GM18508 (cell line): ENCODE data around the gene PROKR2.

ENCODE experiments used
- ATAC-seq: cut with Tn5 transposase; IDR thresholded peaks from one replicate; pipeline ENCODE4 v1.9.1; 2021; ENCODE audit warnings: moderate number of reproducible peaks; ENCODE audit not compliant: insufficient read depth, unreplicated experiment

PROKR2 gene

DNA sequence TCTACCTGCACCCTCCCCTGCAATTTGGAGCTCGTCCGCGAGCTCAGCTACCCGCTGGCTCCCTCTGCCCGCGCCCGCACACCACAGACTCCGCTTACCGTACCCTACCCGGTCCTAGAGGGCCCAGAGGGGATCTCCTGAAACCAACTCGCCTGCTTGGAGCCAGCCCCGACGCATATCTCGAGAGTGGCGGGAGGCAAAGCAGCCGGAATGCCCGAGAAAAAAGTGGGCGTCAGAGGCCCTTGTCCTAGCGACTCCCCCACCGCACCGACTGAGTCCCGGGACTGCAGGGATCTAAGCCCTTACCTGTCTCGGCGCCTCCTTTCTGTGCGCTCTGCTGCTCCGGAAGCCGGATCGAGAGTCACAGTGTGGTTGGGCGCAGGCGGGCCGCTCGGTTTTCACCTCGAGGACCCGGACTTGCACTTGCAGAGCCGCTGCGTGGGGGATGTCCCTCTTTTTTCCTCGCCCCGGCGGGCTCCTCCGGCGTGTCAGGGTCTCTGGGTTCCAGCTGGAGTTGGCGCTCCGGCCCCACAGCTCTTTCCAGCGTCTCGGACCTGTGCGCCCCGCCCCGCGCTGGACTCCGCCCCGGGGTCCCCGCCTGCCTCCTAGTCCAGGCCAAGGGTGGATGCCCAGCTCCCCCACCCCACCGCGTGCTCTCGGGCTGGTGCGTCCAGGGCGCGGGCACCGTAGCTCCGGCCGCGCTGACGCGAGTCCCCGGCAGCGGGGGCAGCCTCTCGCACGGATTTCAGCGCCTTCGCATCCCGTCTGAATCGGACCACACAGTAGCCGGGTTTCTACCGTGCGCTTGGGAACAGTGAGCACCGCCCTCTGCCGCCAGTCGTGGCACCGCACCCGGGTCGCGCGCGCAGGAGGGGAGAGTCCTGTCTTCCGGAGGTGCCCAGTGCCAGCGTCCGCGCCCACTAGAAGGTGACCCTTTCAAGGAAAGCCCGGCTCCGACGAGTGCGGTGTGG lies at the start of gene PROKR2:
TSS of gene PROKR2 (minus strand) at position 767 of the 971 bp plus-strand sequence. CDS start 2,585 bp downstream, outside the sequence.
- no peak for ATAC-seq

- no peak for ATAC-seq
Measured at GRCh38 chr20:5364997-5365597, 48.3 kb upstream of the PROKR2 start.

DNA sequence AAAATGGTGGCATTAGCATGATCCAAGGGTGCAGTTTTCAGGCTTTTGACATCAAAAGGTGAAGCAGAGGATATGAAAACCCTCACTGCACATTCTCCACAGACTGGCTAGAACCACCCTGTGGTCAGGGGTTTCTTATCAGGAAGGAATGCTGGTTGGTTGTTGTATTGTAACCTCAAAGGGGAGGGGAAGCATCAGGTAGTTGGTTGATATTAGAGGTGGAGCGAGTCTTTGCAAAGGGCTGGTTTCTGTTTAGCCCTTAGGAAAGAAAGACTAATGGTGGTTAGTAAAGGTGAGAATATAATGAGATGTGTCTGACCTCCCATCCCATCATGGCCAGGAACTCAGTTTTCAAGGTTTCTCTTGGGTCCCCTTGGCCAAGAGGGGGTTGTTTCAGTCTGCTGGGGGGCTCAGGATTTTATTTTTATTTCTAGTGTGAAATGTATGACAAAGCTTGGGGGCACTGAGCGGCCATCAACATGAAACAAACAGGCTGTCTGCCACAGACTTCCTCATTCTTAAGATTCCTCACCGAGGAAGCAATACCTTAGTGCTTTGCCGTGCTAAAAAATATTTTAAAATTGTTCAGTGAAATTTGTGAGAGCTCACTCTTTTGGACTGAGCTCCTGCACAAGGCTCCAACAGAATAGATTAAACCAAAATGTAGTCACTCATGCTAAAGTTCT lies 47.5 kb upstream of the PROKR2 start:
- ATAC-seq, result no peak

DNA sequence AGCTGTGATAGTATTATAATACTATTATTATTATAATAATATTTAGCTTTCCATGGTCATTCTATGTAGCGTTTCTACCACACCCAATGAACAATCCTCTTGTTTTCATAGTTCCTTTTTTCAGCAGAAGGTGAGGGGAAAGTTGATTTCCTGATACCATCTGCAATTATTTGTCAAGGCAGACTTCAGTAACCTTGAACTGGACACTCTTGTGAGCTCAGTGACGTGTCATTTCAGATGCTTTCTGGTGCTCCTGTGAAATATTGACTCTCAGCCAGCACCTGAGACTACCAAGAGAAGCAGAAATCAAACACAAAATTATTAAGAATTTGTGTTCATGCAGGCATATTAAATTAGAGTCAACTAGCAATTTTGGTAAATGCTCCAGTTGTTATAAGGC lies 46.0 kb upstream of the PROKR2 start:
- no peak for ATAC-seq

- ATAC-seq, result no peak
Measured at GRCh38 chr20:5361176-5361575, 44.4 kb upstream of the PROKR2 start.

- no peak for ATAC-seq
Measured at GRCh38 chr20:5357946-5358345, 41.2 kb upstream of the PROKR2 start.

DNA sequence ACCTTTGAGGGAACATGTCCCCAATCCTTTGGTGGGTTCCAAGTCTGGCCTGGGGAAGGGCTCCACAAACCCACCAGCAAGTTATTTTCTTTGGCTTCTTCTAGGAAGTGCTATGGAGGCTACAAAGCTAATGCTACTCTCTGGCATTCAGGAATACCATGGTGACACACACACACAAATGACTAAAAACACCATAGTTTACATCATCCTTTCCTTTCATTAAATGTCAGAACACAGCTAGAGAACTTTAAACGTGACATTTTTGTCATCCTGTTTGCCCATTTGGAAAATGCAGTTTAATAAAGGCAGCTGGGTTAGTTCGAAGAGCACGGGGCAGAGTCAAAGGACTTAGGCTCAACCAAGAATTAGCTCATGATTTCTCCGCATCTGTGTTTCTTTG lies 40.2 kb upstream of the PROKR2 start:
- ATAC-seq, result no peak

DNA sequence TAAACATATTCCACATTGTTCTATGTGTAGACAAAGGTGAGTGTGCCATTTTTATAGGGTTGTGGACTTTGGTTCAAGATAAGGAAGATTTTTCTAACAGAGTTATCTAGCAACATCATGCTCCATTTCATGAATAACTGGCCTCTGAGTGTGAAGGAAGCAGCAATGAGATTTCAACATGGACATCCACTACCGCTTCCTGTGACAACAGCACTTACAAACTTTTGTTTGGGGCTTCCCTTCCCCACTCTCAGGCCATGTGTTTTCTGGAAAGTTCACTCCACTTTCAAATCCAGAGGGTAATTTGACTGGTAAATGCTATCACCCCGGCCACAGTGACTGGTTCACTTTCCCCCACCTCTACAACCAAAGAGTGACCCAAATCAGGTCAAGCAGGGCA lies 38.1 kb upstream of the PROKR2 start:
- no peak for ATAC-seq

DNA sequence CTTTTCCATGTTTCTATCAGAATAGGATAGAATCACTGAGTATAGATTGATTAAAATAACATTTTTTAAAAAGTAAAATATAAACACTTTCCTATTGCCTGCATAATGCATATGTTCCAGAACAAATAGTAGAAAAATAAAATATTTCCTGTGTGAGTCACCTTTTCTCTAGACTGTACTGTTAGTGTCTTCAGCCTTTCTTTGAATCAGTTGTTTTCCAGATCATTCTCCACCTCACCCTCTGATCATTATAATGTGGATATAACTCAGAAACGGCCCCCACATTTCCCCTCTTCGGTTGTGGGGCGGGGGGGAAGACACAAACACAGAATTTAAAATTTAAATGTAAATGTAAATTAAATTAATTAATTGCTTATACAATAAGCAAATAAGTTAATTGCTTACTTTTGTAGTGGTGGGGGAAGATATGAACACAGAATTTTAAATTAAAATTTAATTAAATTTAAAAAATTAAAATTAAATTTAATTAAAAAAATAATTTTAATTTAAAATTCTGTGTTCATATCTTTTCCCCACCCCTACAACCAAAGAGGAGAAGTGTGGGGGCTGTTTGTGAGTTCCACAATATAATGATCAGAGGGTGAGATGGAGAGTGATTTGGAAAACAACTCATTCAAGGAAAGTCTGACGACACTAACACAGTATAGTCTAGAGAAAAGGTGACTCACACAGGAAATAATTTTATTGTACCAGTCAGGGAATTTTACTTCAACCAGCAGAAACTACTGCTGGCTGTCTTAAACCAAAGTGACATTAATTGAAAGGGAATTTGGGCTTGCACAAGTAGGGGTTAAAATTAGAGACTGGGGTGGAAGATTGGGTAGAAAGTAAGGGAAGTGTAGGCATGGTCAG lies 37.1 kb upstream of the PROKR2 start:
- ATAC-seq, result no peak

GRCh38 chr20:5349448-5349847 lies 32.7 kb upstream of the PROKR2 start:
- ATAC-seq, result no peak

DNA sequence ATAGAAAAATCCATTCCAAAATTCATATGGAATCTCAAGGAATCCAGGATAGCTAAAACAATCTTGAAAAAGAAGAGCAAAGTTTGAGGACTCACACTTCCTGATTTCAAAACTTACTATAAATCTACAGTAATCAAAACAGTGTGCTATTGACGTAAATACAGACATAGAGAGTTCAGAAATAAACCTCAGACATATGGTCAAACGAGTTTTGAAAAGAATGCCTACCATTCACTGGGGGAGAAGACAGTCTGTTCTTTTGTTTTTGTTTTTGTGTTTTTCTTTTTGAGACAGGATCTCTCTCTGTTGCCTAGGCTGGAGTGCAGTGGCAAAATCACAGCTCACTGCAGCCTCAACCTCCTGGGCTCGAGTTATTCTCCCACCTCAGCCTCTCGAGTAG lies 25.3 kb upstream of the PROKR2 start:
- ATAC-seq, result no peak

DNA sequence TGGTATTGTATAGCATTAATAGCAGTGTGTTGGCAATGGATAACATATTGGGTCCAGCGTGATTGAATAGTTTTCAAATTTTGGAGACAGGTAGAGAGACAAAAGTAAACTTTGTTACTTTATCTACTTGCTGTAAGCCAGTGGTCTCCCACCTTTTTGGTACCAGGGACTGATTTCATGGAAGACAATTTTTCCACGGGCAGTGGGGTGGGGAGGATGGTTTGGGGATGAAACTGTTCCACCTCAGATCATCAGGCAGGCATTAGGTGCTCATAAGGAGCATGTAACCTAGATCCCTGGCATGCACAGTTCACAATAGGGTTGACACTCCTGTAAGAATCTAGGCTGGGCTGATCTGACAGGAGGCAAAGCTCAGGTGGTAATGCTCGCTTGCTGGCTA lies 14.6 kb upstream of the PROKR2 start:
- ATAC-seq, result no peak

- no peak for ATAC-seq
Measured at GRCh38 chr20:5328268-5328667, 11.5 kb upstream of the PROKR2 start.

- no peak for ATAC-seq
Measured at GRCh38 chr20:5327356-5327755, 10.6 kb upstream of the PROKR2 start.

DNA sequence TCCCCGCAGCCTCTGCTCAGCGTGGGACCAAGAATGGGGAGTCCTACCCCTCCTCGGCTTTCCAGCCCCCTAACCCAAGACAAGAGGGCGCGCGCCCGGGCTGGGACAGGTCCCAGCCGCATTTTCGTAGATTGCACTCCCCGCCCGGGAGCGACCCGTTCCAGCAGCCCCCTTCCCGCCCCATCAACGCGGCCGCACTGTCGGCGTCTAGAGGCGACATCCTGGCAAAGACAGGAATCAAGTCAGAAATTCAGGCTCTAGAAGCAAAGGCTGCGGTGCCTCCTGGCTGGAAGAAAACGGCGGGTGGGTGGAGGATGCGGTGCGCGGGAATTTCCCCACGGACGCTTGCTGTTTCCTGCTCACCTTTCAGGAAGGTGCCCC lies 957 bp downstream of the PROKR2 start:
- ATAC-seq, result no peak

DNA sequence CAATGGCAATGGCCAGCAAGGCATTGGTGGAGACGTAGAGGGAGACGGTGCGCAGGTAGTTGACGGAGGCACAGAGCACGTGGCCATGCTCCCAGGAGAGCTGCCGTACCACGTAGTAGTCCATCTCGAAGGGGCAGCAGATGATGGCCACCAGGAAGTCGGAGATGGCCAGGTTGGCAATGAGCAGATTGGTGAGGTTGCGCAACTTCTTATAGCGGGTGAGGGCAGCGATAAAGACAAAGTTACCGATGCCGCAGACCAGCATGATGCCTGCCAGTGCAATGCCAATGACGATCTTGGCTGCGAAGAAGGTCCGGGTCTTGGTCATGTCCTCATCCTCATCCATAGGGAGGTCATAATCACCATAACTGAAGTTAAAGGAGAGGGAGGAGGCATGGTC lies 2.8 kb downstream of the PROKR2 start:
- no peak for ATAC-seq

- no peak for ATAC-seq
Measured at GRCh38 chr20:5312518-5312917, 4.2 kb downstream of the PROKR2 start.

- ATAC-seq, result no peak
Measured at GRCh38 chr20:5309971-5310370, 6.8 kb downstream of the PROKR2 start.

DNA sequence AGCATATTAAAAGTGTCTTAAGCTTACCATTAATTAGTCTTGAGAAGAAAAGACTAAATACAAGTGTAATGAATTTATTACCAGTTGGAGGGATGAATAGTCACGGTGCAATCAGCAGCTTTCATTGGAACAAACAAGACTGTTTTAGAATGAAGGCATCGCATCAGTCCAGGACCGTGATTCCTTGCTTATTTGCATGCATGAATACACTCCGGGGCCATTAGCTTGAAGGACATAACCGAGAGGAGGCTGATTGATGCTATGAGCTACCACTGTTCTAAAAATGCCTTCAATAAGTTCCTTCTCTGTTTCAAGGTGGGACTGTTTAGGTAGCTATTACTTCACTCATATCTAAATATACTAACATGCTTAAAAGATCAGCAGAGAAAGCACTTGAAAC lies 17.9 kb downstream of the PROKR2 start:
- ATAC-seq, result no peak

GRCh38 chr20:5297280-5298004 lies 19.3 kb downstream of the PROKR2 start:
- no peak for ATAC-seq
